K562 (cell line): Measurements from ENCODE around the gene ACTR1B. TPM values are rescaled to one million over a fixed set of nuclear protein-coding genes. Genes with fewer than 3 reads are reported as not detected.

Source experiments
- BCOR ChIP-seq: fragments of 450-650 bp; IDR thresholded peaks from 2 replicates; pipeline ENCODE4 v1.6.1; 2016
- HDAC6 ChIP-seq: IDR thresholded peaks from 2 replicates; pipeline ENCODE4 v1.6.1; 2012; ENCODE audit warnings: low read depth, mild to moderate bottlenecking, control low read depth, inconsistent platforms, low read length, moderate library complexity
- KLF10 ChIP-seq: fragments of 250-450 bp; sonication (Bioruptor Pico); IDR thresholded peaks from 2 replicates; pipeline ENCODE4 v1.6.1; 2021; ENCODE audit warnings: matching md5 sums
- MAFF ChIP-seq: IDR thresholded peaks from 2 replicates; pipeline ENCODE4 v1.6.1; 2012; ENCODE audit warnings: low read length, improper control_type of control experiment
- MTA1 ChIP-seq: fragments of 450-650 bp; IDR thresholded peaks from 2 replicates; pipeline ENCODE4 v1.6.1; 2017; ENCODE audit warnings: borderline replicate concordance
- NR1H2 ChIP-seq: sonication (generic); formaldehyde crosslinking; IDR thresholded peaks from 2 replicates; pipeline ENCODE4 v1.4.0; 2020; ENCODE audit warnings: mild to moderate bottlenecking, missing genetic modification reagents
- PHB2 ChIP-seq: fragments of 450-650 bp; IDR thresholded peaks from 2 replicates; pipeline ENCODE4 v1.6.1; 2017; ENCODE audit warnings: low read depth
- POU5F1 ChIP-seq: fragments of 150-350 bp; IDR thresholded peaks from 2 replicates; pipeline ENCODE4 v1.6.1; 2014; ENCODE audit warnings: borderline replicate concordance, low read length, low read depth, mild to moderate bottlenecking; ENCODE audit not compliant: partially characterized antibody
- PPARD ChIP-seq: fragments of 250-450 bp; sonication (Bioruptor Pico); IDR thresholded peaks from 2 replicates; pipeline ENCODE4 v1.8.0; 2022; ENCODE audit warnings: inconsistent platforms, mild to moderate bottlenecking, moderate library complexity
- PTTG1 ChIP-seq: fragments of 450-650 bp; IDR thresholded peaks from 2 replicates; pipeline ENCODE4 v1.6.1; 2016; ENCODE audit warnings: low read depth, mild to moderate bottlenecking, missing genetic modification characterization, missing compliant biosample characterization
- RFX1 ChIP-seq: fragments of 450-650 bp; IDR thresholded peaks from 2 replicates; pipeline ENCODE4 v1.6.1; 2016; ENCODE audit warnings: mild to moderate bottlenecking, moderate library complexity
- SRSF7 ChIP-seq: fragments of 200-400 bp; formaldehyde crosslinking; optimal IDR thresholded peaks from 2 replicates; pipeline ENCODE3; 2017; ENCODE audit warnings: mild to moderate bottlenecking, low read depth, low read length
- polyA plus RNA-seq, 8 experiments: library from polyadenylated mRNA; depleted of rRNA in 4 of 8; stranded (reverse) in 5 of 8; unstranded in 3 of 8; fragments of >200 nt; fragmentation: Nextera tagmentation in 2 of 8; fragmentation: Illumina TruSeq in 1 of 8; extraction: Ambion mirVana in 2 of 8; extraction: Trizol in 1 of 8; gene quantifications; 2 replicates each; pipeline versions ENCODE4 v1.2.1 to v1.2.3, GENCODE V29; 2011 to 2014; ENCODE audit warnings: inconsistent platforms in 1 of 8, missing spikeins in 1 of 8
- total RNA-seq, 7 experiments: library from RNA; depleted of rRNA in 6 of 7; stranded (reverse); fragments of >200 nt in 6 of 7; fragmentation: Illumina TruSeq in 2 of 7; extraction: Trizol in 2 of 7; gene quantifications; 2 replicates each; pipeline versions ENCODE4 v1.2.1 to v1.2.3, GENCODE V29; 2011 to 2021; ENCODE audit warnings: low replicate concordance in 1 of 7
- TF ChIP-seq, protein P1 (sequence below): sonication (generic); formaldehyde crosslinking; IDR thresholded peaks from 2 replicates; pipeline ENCODE4 v1.8.1; 2023; ENCODE audit warnings: mild to moderate bottlenecking, missing genetic modification reagents
- TF ChIP-seq, protein P2 (sequence below): fragments of 200-400 bp; formaldehyde crosslinking; IDR thresholded peaks from 2 replicates; pipeline ENCODE4 v1.6.1; 2017; ENCODE audit warnings: mild to moderate bottlenecking, low read depth, low read length, moderate library complexity
- TF ChIP-seq, protein P3 (sequence below): sonication (generic); formaldehyde crosslinking; IDR thresholded peaks from 2 replicates; pipeline ENCODE4 v1.8.0; 2023; ENCODE audit warnings: missing genetic modification reagents, mild to moderate bottlenecking, borderline replicate concordance
- TF ChIP-seq, protein P4 (sequence below): fragments of 250-450 bp; sonication (Bioruptor Pico); IDR thresholded peaks from 2 replicates; pipeline ENCODE4 v1.8.0; 2022; ENCODE audit warnings: moderate library complexity, mild to moderate bottlenecking, inconsistent platforms
- TF ChIP-seq, protein P5 (sequence below): fragments of 450-650 bp; formaldehyde crosslinking; conservative IDR thresholded peaks from 2 replicates; pipeline ENCODE4 v1.4.0; 2022; ENCODE audit warnings: mild to moderate bottlenecking, missing genetic modification characterization

The ACTR1B gene
- total and polyA plus RNA-seq, 9 of the 15 experiments (the other 6 are each of a cell fraction or from before 2014, with no cell fraction given): 0.49 to 42.3 (median 22.5) TPM

DNA sequence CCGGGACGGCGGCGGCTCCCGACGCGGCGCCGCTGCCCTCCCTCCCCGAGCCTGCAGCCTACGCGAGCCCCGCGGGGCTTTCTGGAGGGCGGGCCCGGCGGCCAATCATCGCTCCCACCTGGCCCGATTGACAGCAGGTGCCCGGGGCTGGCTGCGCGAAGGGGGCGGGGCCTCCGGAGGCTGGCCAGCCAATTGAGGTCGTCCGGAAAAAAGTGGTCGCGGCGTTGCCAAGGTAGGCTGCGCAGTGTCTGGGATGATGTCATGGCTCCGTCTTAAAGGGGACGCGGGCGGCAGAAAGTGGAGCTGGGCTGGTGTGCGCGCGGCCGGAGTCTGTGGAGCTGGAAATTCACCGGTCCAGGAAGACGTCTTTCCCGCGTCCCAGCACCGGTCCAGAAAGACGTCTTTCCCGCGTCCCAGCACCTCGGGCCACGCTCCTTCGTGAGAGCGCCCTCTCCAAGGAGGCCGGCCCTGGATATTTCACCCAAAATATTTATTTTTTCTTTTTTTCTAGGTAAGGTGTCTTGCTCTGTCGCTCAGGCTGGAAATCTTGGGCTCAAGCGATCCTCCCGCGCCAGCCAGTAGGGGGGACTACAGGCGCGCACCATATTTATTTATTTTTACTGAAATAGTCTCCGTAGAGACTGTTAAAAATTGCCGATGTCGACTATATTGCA lies at the start of gene ACTR1B (continued):
- TF ChIP-seq, protein P1, sequence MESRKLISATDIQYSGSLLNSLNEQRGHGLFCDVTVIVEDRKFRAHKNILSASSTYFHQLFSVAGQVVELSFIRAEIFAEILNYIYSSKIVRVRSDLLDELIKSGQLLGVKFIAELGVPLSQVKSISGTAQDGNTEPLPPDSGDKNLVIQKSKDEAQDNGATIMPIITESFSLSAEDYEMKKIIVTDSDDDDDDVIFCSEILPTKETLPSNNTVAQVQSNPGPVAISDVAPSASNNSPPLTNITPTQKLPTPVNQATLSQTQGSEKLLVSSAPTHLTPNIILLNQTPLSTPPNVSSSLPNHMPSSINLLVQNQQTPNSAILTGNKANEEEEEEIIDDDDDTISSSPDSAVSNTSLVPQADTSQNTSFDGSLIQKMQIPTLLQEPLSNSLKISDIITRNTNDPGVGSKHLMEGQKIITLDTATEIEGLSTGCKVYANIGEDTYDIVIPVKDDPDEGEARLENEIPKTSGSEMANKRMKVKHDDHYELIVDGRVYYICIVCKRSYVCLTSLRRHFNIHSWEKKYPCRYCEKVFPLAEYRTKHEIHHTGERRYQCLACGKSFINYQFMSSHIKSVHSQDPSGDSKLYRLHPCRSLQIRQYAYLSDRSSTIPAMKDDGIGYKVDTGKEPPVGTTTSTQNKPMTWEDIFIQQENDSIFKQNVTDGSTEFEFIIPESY (CRISPR knock-in tag): peak; percentile 33; the same call in 1 of the 2 replicates
- TF ChIP-seq PTTG1 (tag): no peak
- peak; percentile 85 for TF ChIP-seq RFX1
- no peak for TF ChIP-seq PHB2
- TF ChIP-seq MAFF: peak; percentile 65
- no peak for TF ChIP-seq PPARD (CRISPR knock-in tag)
- no peak for TF ChIP-seq MTA1
- TF ChIP-seq, protein P2, sequence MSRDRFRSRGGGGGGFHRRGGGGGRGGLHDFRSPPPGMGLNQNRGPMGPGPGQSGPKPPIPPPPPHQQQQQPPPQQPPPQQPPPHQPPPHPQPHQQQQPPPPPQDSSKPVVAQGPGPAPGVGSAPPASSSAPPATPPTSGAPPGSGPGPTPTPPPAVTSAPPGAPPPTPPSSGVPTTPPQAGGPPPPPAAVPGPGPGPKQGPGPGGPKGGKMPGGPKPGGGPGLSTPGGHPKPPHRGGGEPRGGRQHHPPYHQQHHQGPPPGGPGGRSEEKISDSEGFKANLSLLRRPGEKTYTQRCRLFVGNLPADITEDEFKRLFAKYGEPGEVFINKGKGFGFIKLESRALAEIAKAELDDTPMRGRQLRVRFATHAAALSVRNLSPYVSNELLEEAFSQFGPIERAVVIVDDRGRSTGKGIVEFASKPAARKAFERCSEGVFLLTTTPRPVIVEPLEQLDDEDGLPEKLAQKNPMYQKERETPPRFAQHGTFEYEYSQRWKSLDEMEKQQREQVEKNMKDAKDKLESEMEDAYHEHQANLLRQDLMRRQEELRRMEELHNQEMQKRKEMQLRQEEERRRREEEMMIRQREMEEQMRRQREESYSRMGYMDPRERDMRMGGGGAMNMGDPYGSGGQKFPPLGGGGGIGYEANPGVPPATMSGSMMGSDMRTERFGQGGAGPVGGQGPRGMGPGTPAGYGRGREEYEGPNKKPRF: no peak
- TF ChIP-seq, protein P3, sequence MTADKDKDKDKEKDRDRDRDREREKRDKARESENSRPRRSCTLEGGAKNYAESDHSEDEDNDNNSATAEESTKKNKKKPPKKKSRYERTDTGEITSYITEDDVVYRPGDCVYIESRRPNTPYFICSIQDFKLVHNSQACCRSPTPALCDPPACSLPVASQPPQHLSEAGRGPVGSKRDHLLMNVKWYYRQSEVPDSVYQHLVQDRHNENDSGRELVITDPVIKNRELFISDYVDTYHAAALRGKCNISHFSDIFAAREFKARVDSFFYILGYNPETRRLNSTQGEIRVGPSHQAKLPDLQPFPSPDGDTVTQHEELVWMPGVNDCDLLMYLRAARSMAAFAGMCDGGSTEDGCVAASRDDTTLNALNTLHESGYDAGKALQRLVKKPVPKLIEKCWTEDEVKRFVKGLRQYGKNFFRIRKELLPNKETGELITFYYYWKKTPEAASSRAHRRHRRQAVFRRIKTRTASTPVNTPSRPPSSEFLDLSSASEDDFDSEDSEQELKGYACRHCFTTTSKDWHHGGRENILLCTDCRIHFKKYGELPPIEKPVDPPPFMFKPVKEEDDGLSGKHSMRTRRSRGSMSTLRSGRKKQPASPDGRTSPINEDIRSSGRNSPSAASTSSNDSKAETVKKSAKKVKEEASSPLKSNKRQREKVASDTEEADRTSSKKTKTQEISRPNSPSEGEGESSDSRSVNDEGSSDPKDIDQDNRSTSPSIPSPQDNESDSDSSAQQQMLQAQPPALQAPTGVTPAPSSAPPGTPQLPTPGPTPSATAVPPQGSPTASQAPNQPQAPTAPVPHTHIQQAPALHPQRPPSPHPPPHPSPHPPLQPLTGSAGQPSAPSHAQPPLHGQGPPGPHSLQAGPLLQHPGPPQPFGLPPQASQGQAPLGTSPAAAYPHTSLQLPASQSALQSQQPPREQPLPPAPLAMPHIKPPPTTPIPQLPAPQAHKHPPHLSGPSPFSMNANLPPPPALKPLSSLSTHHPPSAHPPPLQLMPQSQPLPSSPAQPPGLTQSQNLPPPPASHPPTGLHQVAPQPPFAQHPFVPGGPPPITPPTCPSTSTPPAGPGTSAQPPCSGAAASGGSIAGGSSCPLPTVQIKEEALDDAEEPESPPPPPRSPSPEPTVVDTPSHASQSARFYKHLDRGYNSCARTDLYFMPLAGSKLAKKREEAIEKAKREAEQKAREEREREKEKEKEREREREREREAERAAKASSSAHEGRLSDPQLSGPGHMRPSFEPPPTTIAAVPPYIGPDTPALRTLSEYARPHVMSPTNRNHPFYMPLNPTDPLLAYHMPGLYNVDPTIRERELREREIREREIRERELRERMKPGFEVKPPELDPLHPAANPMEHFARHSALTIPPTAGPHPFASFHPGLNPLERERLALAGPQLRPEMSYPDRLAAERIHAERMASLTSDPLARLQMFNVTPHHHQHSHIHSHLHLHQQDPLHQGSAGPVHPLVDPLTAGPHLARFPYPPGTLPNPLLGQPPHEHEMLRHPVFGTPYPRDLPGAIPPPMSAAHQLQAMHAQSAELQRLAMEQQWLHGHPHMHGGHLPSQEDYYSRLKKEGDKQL (CRISPR knock-in tag): no peak
- no peak for TF ChIP-seq NR1H2
- no peak for TF ChIP-seq SRSF7
- no peak for TF ChIP-seq HDAC6
- TF ChIP-seq, protein P4, sequence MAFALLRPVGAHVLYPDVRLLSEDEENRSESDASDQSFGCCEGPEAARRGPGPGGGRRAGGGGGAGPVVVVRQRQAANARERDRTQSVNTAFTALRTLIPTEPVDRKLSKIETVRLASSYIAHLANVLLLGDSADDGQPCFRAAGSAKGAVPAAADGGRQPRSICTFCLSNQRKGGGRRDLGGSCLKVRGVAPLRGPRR: no peak
- no peak for TF ChIP-seq POU5F1
- TF ChIP-seq, protein P5, sequence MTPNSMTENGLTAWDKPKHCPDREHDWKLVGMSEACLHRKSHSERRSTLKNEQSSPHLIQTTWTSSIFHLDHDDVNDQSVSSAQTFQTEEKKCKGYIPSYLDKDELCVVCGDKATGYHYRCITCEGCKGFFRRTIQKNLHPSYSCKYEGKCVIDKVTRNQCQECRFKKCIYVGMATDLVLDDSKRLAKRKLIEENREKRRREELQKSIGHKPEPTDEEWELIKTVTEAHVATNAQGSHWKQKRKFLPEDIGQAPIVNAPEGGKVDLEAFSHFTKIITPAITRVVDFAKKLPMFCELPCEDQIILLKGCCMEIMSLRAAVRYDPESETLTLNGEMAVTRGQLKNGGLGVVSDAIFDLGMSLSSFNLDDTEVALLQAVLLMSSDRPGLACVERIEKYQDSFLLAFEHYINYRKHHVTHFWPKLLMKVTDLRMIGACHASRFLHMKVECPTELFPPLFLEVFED (CRISPR knock-in tag): no peak
- TF ChIP-seq KLF10 (CRISPR knock-in tag): no peak
- TF ChIP-seq BCOR: no peak
